ENCODE results near the gene DNM2. TPM values are rescaled to one million over a fixed set of nuclear protein-coding genes. Genes with fewer than 3 reads are reported as not detected.
A peak's percentile ranks its signal among the peaks of the same experiment; 100 is the strongest.

Gene DNM2
- total and polyA plus RNA-seq, 2 of the 13 experiments (the other 11 are each of a cell fraction or from before 2014, with no cell fraction given), result 41.7 to 59.8 TPM

DNA sequence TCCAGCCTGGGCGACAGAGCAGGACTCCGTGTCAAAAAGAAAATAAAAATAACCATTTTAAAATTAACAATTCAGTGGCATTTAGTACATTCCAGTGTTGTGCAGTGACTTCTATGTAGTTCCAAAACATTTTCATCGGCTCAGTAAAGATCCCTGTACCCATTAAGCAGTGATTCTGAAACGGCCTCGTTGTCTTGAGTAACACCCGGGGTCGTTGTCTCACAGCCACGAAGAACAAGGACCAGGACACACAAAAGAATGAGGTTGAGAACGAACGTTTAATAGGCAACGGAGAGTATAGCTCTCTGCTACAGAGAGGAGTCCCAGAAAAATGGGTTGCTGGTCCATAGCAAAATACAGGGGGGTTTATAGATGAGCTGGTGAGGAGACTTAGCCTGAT, 120.5 kb downstream of the DNM2 start:
- Histone ChIP-seq H3K27ac (ENCODE audit: extremely low read length, insufficient read depth, low read length) (no peak overlapping the region), H2AFZ (ENCODE audit: low read length) (no peak overlapping the region), H3K4me1 (ENCODE audit: insufficient read depth, low read length) (peaks cover 64% of the 10 kb centered on the region), H3K79me2 (ENCODE audit: insufficient read depth, low read length) (no peaks in the 10 kb centered on the region), H3K9me3 (ENCODE audit: low read length) (no peaks in the 10 kb centered on the region), H3K36me3 (replicated peaks in 1 of 2; ENCODE audit: control insufficient read depth in 1 of 2, insufficient read depth in 2 of 2, low read length in 2 of 2) (no peaks in the 10 kb centered on the region), H3K4me2 (ENCODE audit: low read depth, low read length) (no peak overlapping the region), H3K27me3 (ENCODE audit: control insufficient read depth in 1 of 2, insufficient read depth in 2 of 2, low read length in 2 of 2) (no peaks in the 10 kb centered on the region), H4K20me1 (ENCODE audit: insufficient read depth, low read length) (no peaks in the 10 kb centered on the region), H3K9ac (ENCODE audit: insufficient read depth, low read depth, low read length) (no peak overlapping the region), H3K4me3 (replicated peaks in 1 of 3; ENCODE audit: insufficient read depth in 1 of 3, low read depth in 2 of 3, low read length in 3 of 3) (no peak overlapping the region)
- in situ Hi-C loops (cut with HindIII; ENCODE audit: extremely low pct_ligation_motif_present, low pct_unique_long_range_greater_than_20kb) (no loop called here), intact Hi-C loops (cut with micrococcal nuclease; ENCODE audit: unreplicated experiment) (loop anchor here (10.0 kb wide), 1 partner anchor 124 kb away; the partner anchor contains the start of gene DNM2)
- ChIA-PET CTCF (ENCODE audit: low intra/inter-chr PET ratio, low total read pairs) (no interaction called here), POLR2A (no interaction called here)
- ATAC-seq (no peak), FAIRE-seq (no peak), DNase-seq (ENCODE audit: low spot score) (no peak)
- 69% methylated on average over 11 of the region's 11 CpGs for WGBS (ENCODE audit: low lambda C conversion rate)
- TF ChIP-seq, protein P1, sequence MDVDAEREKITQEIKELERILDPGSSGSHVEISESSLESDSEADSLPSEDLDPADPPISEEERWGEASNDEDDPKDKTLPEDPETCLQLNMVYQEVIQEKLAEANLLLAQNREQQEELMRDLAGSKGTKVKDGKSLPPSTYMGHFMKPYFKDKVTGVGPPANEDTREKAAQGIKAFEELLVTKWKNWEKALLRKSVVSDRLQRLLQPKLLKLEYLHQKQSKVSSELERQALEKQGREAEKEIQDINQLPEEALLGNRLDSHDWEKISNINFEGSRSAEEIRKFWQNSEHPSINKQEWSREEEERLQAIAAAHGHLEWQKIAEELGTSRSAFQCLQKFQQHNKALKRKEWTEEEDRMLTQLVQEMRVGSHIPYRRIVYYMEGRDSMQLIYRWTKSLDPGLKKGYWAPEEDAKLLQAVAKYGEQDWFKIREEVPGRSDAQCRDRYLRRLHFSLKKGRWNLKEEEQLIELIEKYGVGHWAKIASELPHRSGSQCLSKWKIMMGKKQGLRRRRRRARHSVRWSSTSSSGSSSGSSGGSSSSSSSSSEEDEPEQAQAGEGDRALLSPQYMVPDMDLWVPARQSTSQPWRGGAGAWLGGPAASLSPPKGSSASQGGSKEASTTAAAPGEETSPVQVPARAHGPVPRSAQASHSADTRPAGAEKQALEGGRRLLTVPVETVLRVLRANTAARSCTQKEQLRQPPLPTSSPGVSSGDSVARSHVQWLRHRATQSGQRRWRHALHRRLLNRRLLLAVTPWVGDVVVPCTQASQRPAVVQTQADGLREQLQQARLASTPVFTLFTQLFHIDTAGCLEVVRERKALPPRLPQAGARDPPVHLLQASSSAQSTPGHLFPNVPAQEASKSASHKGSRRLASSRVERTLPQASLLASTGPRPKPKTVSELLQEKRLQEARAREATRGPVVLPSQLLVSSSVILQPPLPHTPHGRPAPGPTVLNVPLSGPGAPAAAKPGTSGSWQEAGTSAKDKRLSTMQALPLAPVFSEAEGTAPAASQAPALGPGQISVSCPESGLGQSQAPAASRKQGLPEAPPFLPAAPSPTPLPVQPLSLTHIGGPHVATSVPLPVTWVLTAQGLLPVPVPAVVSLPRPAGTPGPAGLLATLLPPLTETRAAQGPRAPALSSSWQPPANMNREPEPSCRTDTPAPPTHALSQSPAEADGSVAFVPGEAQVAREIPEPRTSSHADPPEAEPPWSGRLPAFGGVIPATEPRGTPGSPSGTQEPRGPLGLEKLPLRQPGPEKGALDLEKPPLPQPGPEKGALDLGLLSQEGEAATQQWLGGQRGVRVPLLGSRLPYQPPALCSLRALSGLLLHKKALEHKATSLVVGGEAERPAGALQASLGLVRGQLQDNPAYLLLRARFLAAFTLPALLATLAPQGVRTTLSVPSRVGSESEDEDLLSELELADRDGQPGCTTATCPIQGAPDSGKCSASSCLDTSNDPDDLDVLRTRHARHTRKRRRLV (CRISPR knock-in tag; IDR thresholded peaks at IDR 0.05), result 0 out of 2 replicates have a peak, but pooled peaks have one; percentile 49
- no peak for TF ChIP-seq ZNF101 (CRISPR knock-in tag; IDR thresholded peaks at IDR 0.05; ENCODE audit: borderline replicate concordance, low read depth)
- BruUV-seq (replicated peaks), result no TSS peak

Measured in HepG2 (cell line).